ENCODE results near the gene BBS9.
A peak's percentile ranks its signal among the peaks of the same experiment; 100 is the strongest.

Gene BBS9

DNA sequence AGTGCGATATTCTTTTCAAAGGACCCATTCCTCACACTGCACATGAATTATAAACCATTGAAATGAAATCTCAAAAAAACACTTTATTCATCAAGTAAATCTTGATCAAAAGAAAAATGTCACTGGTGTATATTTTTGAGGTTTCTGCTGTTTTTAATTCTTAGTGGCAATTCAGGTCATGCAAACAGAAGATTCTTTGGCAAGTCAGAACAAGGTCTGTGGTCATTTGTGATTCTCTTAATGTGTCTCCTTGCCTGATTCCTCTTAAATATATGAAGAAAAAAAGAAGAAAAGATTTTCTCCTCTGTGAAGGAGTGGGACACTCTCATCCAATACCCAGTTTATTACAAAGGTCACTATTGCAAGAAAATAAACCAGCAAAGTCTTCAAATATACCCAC is 467.8 kb downstream of the BBS9 start:
- H3K79me1 ChIP-seq (replicated peaks; ENCODE audit: low read length, poor library complexity, severe bottlenecking): no peaks in the 10 kb centered on the region
- no peak overlapping the region for H3K18ac ChIP-seq (ENCODE audit: low read depth in 1 of 2, low read length in 2 of 2)
- no peak overlapping the region for H4K91ac ChIP-seq (ENCODE audit: low read length)
- H3K4me3 ChIP-seq (ENCODE audit: insufficient read depth in 1 of 2, low read depth in 1 of 2, low read length in 2 of 2): no peak overlapping the region
- H3K27ac ChIP-seq (ENCODE audit: low read length, poor library complexity, severe bottlenecking): no peak overlapping the region
- no peaks in the 10 kb centered on the region for H3K27me3 ChIP-seq (ENCODE audit: control insufficient read depth in 1 of 2, insufficient read depth in 1 of 2, low read length in 2 of 2)
- no peaks in the 10 kb centered on the region for H3K4me1 ChIP-seq (ENCODE audit: control insufficient read depth, insufficient read depth, low read depth, low read length)
- H2AFZ ChIP-seq (ENCODE audit: low read depth, low read length): no peak overlapping the region
- H3K4ac ChIP-seq (ENCODE audit: low read depth in 1 of 2, low read length in 2 of 2): no peak overlapping the region
- no peaks in the 10 kb centered on the region for H3K36me3 ChIP-seq (ENCODE audit: control insufficient read depth in 1 of 2, insufficient read depth in 2 of 2, low read depth in 1 of 2, low read length in 2 of 2)
- no peak overlapping the region for H3K9ac ChIP-seq (ENCODE audit: low read length)
- WGBS: no CpG with 5 or more reads among the region's 1 CpG
- no peaks in the 10 kb centered on the region for H3K9me3 ChIP-seq (ENCODE audit: control insufficient read depth, low read length)
- H4K8ac ChIP-seq (ENCODE audit: low read length): no peak overlapping the region
- no peak overlapping the region for H2BK120ac ChIP-seq (ENCODE audit: low read depth, low read length)
- no peak overlapping the region for H3K23ac ChIP-seq (ENCODE audit: low read length in 2 of 2)
- H2BK5ac ChIP-seq (ENCODE audit: low read depth, low read length, poor library complexity, severe bottlenecking): no peak overlapping the region
- DNase-seq: no peak
- no peak overlapping the region for H2BK12ac ChIP-seq (ENCODE audit: low read length in 2 of 2)
- no peak overlapping the region for H3K14ac ChIP-seq (ENCODE audit: low read length in 2 of 2)
- no peak overlapping the region for H2BK15ac ChIP-seq (ENCODE audit: low read depth, poor library complexity, severe bottlenecking)
- no peak overlapping the region for H2AK5ac ChIP-seq (ENCODE audit: low read length, severe bottlenecking)
- H3K4me2 ChIP-seq (ENCODE audit: low read length, poor library complexity, severe bottlenecking): no peak overlapping the region

DNA sequence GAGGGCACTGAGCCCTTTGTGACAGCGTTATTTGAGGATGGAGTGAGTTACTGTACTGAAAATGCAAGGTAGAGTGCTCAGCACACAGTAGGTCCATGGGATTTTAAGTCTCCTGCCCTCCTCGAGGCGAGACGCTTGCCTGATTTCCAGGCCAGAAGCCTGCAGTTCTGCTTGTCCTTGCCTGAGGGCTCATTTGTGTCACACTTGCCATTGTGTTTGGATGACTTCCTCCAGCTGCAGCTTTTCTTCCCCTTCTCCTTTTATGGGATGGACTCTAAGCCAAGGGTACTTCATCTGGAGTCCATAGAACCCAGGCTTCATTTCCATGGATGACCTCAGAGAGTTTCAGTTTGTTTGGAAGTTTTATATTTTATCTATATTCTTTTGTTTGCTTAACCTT is 471.7 kb downstream of the BBS9 start:
- Histone ChIP-seq H4K8ac (ENCODE audit: low read length) (no peak overlapping the region), H2BK120ac (ENCODE audit: low read depth, low read length) (no peak overlapping the region)
- 95% methylated on average over 4 of the region's 4 CpGs for WGBS

DNA sequence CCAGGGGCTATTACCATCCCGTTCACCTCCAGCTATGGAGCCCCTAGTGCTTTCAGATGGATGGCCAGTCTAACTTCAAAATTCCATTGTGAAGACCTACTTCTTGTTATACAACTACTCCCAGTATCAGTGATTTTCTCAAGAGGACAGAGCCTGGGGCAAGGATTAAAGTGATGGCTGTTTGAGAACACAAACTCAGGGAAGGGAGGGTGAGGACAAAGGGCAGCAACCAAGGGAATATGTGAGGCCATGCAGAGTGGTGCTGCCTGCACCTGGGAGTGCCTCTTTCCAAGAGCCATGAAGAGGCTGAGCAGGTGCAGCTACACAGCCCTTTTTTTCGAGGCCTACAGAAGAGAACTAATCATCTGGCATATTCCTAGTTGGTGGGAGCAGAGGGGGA is 472.5 kb downstream of the BBS9 start:
- H3K18ac ChIP-seq (ENCODE audit: low read depth in 1 of 2, low read length in 2 of 2): peak overlapping the region in 1 of 2 experiments; percentile 72
- no peaks in the 10 kb centered on the region for H3K9me3 ChIP-seq (ENCODE audit: control insufficient read depth, low read length)
- no peaks in the 10 kb centered on the region for H3K27me3 ChIP-seq (ENCODE audit: control insufficient read depth in 1 of 2, insufficient read depth in 1 of 2, low read length in 2 of 2)
- H3K79me1 ChIP-seq (replicated peaks; ENCODE audit: low read length, poor library complexity, severe bottlenecking): no peaks in the 10 kb centered on the region
- peaks cover 0 to 2% of the 10 kb centered on the region in 2 experiments for H3K36me3 ChIP-seq (ENCODE audit: control insufficient read depth in 1 of 2, insufficient read depth in 2 of 2, low read depth in 1 of 2, low read length in 2 of 2)
- no peak overlapping the region for H2BK120ac ChIP-seq (ENCODE audit: low read depth, low read length)
- H3K27ac ChIP-seq (ENCODE audit: low read length, poor library complexity, severe bottlenecking): no peak overlapping the region
- H3K23ac ChIP-seq (ENCODE audit: low read length in 2 of 2): no peak overlapping the region
- no peak overlapping the region for H4K91ac ChIP-seq (ENCODE audit: low read length)
- no peak overlapping the region for H2BK12ac ChIP-seq (ENCODE audit: low read length in 2 of 2)
- peak overlapping the region; percentile 20 for H2BK5ac ChIP-seq (ENCODE audit: low read depth, low read length, poor library complexity, severe bottlenecking)
- H3K4ac ChIP-seq (ENCODE audit: low read depth in 1 of 2, low read length in 2 of 2): no peak overlapping the region
- H4K8ac ChIP-seq (ENCODE audit: low read length): no peak overlapping the region
- no peak overlapping the region for H2AK5ac ChIP-seq (ENCODE audit: low read length, severe bottlenecking)
- H3K9ac ChIP-seq (ENCODE audit: low read length): no peak overlapping the region
- WGBS: 96% methylated on average over 2 of the region's 2 CpGs
- no peak overlapping the region for H2AFZ ChIP-seq (ENCODE audit: low read depth, low read length)
- DNase-seq: no peak
- no peak overlapping the region for H3K4me2 ChIP-seq (ENCODE audit: low read length, poor library complexity, severe bottlenecking)
- no peak overlapping the region for H2BK15ac ChIP-seq (ENCODE audit: low read depth, poor library complexity, severe bottlenecking)
- H3K14ac ChIP-seq (ENCODE audit: low read length in 2 of 2): no peak overlapping the region
- no peak overlapping the region for H3K4me3 ChIP-seq (ENCODE audit: insufficient read depth in 1 of 2, low read depth in 1 of 2, low read length in 2 of 2)
- no peaks in the 10 kb centered on the region for H3K4me1 ChIP-seq (ENCODE audit: control insufficient read depth, insufficient read depth, low read depth, low read length)

More for the DNA sequence above, 471.7 kb downstream of the BBS9 start:
- H3K4me1 ChIP-seq (ENCODE audit: control insufficient read depth, insufficient read depth, low read depth, low read length): no peaks in the 10 kb centered on the region
- H2AFZ ChIP-seq (ENCODE audit: low read depth, low read length): no peak overlapping the region
- no peak overlapping the region for H3K23ac ChIP-seq (ENCODE audit: low read length in 2 of 2)
- H3K9me3 ChIP-seq (ENCODE audit: control insufficient read depth, low read length): no peaks in the 10 kb centered on the region
- no peak overlapping the region for H3K4ac ChIP-seq (ENCODE audit: low read depth in 1 of 2, low read length in 2 of 2)
- H3K18ac ChIP-seq (ENCODE audit: low read depth in 1 of 2, low read length in 2 of 2): no peak overlapping the region
- no peak overlapping the region for H2BK12ac ChIP-seq (ENCODE audit: low read length in 2 of 2)
- no peak overlapping the region for H3K14ac ChIP-seq (ENCODE audit: low read length in 2 of 2)
- peaks cover 0 to 2% of the 10 kb centered on the region in 2 experiments for H3K36me3 ChIP-seq (ENCODE audit: control insufficient read depth in 1 of 2, insufficient read depth in 2 of 2, low read depth in 1 of 2, low read length in 2 of 2)
- no peaks in the 10 kb centered on the region for H3K27me3 ChIP-seq (ENCODE audit: control insufficient read depth in 1 of 2, insufficient read depth in 1 of 2, low read length in 2 of 2)
- H3K27ac ChIP-seq (ENCODE audit: low read length, poor library complexity, severe bottlenecking): no peak overlapping the region
- no peak for DNase-seq
- no peak overlapping the region for H4K91ac ChIP-seq (ENCODE audit: low read length)
- H2BK5ac ChIP-seq (ENCODE audit: low read depth, low read length, poor library complexity, severe bottlenecking): no peak overlapping the region
- no peak overlapping the region for H3K9ac ChIP-seq (ENCODE audit: low read length)
- H3K4me3 ChIP-seq (ENCODE audit: insufficient read depth in 1 of 2, low read depth in 1 of 2, low read length in 2 of 2): no peak overlapping the region
- H2AK5ac ChIP-seq (ENCODE audit: low read length, severe bottlenecking): no peak overlapping the region
- no peaks in the 10 kb centered on the region for H3K79me1 ChIP-seq (replicated peaks; ENCODE audit: low read length, poor library complexity, severe bottlenecking)
- H2BK15ac ChIP-seq (ENCODE audit: low read depth, poor library complexity, severe bottlenecking): no peak overlapping the region
- no peak overlapping the region for H3K4me2 ChIP-seq (ENCODE audit: low read length, poor library complexity, severe bottlenecking)

DNA sequence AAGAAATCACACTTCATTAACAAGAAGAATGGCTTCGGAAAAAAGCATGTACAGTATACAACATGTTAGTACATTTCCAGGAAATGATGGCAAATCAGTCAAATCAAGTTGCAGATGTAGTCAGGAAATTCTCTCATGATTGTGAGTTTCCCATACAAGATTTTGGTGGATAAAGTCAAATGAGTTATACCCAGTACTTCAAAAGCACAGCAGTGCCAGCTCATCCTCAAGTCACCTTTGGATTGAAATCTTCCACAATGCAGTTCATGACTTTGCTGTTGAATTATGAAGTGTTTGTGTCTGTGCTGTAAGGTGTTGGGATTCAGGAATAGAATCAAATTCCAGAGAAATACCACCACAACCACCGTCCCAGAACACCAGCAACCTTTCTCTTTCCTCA is 474.7 kb downstream of the BBS9 start:
- Histone ChIP-seq H3K18ac (ENCODE audit: low read depth in 1 of 2, low read length in 2 of 2) (no peak overlapping the region), H2AK5ac (ENCODE audit: low read length, severe bottlenecking) (no peak overlapping the region), H3K4ac (ENCODE audit: low read depth in 1 of 2, low read length in 2 of 2) (no peak overlapping the region), H3K4me3 (ENCODE audit: insufficient read depth in 1 of 2, low read depth in 1 of 2, low read length in 2 of 2) (no peak overlapping the region), H4K8ac (ENCODE audit: low read length) (no peak overlapping the region), H3K14ac (ENCODE audit: low read length in 2 of 2) (no peak overlapping the region), H3K9me3 (ENCODE audit: control insufficient read depth, low read length) (peaks cover 4% of the 10 kb centered on the region), H3K27me3 (ENCODE audit: control insufficient read depth in 1 of 2, insufficient read depth in 1 of 2, low read length in 2 of 2) (no peaks in the 10 kb centered on the region), H4K91ac (ENCODE audit: low read length) (no peak overlapping the region), H3K27ac (ENCODE audit: low read length, poor library complexity, severe bottlenecking) (no peak overlapping the region), H3K79me1 (replicated peaks; ENCODE audit: low read length, poor library complexity, severe bottlenecking) (no peaks in the 10 kb centered on the region), H3K23ac (ENCODE audit: low read length in 2 of 2) (no peak overlapping the region), H3K4me2 (ENCODE audit: low read length, poor library complexity, severe bottlenecking) (no peak overlapping the region), H3K4me1 (ENCODE audit: control insufficient read depth, insufficient read depth, low read depth, low read length) (no peaks in the 10 kb centered on the region), H2BK120ac (ENCODE audit: low read depth, low read length) (no peak overlapping the region), H3K9ac (ENCODE audit: low read length) (no peak overlapping the region), H2BK12ac (ENCODE audit: low read length in 2 of 2) (no peak overlapping the region), H3K36me3 (ENCODE audit: control insufficient read depth in 1 of 2, insufficient read depth in 2 of 2, low read depth in 1 of 2, low read length in 2 of 2) (peaks cover 0 to 2% of the 10 kb centered on the region in 2 experiments), H2AFZ (ENCODE audit: low read depth, low read length) (no peak overlapping the region), H2BK15ac (ENCODE audit: low read depth, poor library complexity, severe bottlenecking) (no peak overlapping the region), H2BK5ac (ENCODE audit: low read depth, low read length, poor library complexity, severe bottlenecking) (no peak overlapping the region)
- no CpG with 5 or more reads among the region's 2 CpGs for WGBS
- no peak for DNase-seq
